ENCODE results near the gene RAB6B. TPM values are rescaled to one million over a fixed set of nuclear protein-coding genes. Genes with fewer than 3 reads are reported as not detected.

RAB6B gene
- total RNA-seq, 1 experiment from 2014 or later, result 1.4 TPM

Other genes with a start within 250 kb of the RAB6B start
- gene TOPBP1, start 233.9 kb downstream of the RAB6B start, total RNA-seq (2014; rRNA removed; shearing (Covaris generic)), result 104 and 111 TPM in 2 replicates
- under 0.01 and 0.08 TPM in 2 replicates for gene TF, start 149.5 kb downstream of the RAB6B start, total RNA-seq (2014; rRNA removed; shearing (Covaris generic))
- 36.0 and 46.3 TPM in 2 replicates for gene SRPRB, start 90.1 kb downstream of the RAB6B start, total RNA-seq (2014; rRNA removed; shearing (Covaris generic))
- not detected in 2 replicates for gene SLCO2A1, start 134.0 kb upstream of the RAB6B start, total RNA-seq (2014; rRNA removed; shearing (Covaris generic))